HG02973 (cell line): ENCODE measurements around the gene ZNF385D.

Source experiments
- ATAC-seq: cut with Tn5 transposase; IDR thresholded peaks from one replicate; pipeline ENCODE4 v1.9.1; 2021; ENCODE audit warnings: moderate library complexity; ENCODE audit not compliant: unreplicated experiment

The ZNF385D gene

GRCh38 chr3:21618695-21619094 lies 132.3 kb downstream of the ZNF385D start:
- no peak for ATAC-seq

GRCh38 chr3:21613372-21614070 lies 137.5 kb downstream of the ZNF385D start:
- no peak for ATAC-seq

- no peak for ATAC-seq
Observed at GRCh38 chr3:21601178-21601577, 149.8 kb downstream of the ZNF385D start.

GRCh38 chr3:21599890-21600289 lies 151.1 kb downstream of the ZNF385D start:
- no peak for ATAC-seq

- ATAC-seq, result no peak
Observed at GRCh38 chr3:21592828-21593227, 158.2 kb downstream of the ZNF385D start.

- ATAC-seq, result no peak
Observed at GRCh38 chr3:21587894-21588293, 163.1 kb downstream of the ZNF385D start.

- no peak for ATAC-seq
Observed at GRCh38 chr3:21585216-21585740, 165.7 kb downstream of the ZNF385D start.

GRCh38 chr3:21573291-21573690 lies 177.7 kb downstream of the ZNF385D start:
- no peak for ATAC-seq

GRCh38 chr3:21564531-21564930 lies 186.5 kb downstream of the ZNF385D start:
- no peak for ATAC-seq

- no peak for ATAC-seq
Observed at GRCh38 chr3:21562243-21562642, 188.8 kb downstream of the ZNF385D start.

- no peak for ATAC-seq
Observed at GRCh38 chr3:21561472-21561871, 189.5 kb downstream of the ZNF385D start.

- ATAC-seq, result no peak
Observed at GRCh38 chr3:21551019-21551418, 200.0 kb downstream of the ZNF385D start.

- ATAC-seq, result no peak
Observed at GRCh38 chr3:21544076-21544462, 206.9 kb downstream of the ZNF385D start.

- no peak for ATAC-seq
Observed at GRCh38 chr3:21543380-21544075, 207.5 kb downstream of the ZNF385D start.

- no peak for ATAC-seq
Observed at GRCh38 chr3:21542656-21543379, 208.2 kb downstream of the ZNF385D start.

GRCh38 chr3:21540265-21540664 lies 210.7 kb downstream of the ZNF385D start:
- no peak for ATAC-seq

GRCh38 chr3:21534462-21534861 lies 216.5 kb downstream of the ZNF385D start:
- ATAC-seq, result no peak

GRCh38 chr3:21533002-21533401 lies 218.0 kb downstream of the ZNF385D start:
- no peak for ATAC-seq

- no peak for ATAC-seq
Observed at GRCh38 chr3:21531909-21532308, 219.1 kb downstream of the ZNF385D start.

- no peak for ATAC-seq
Observed at GRCh38 chr3:21528291-21528995, 222.6 kb downstream of the ZNF385D start.

- no peak for ATAC-seq
Observed at GRCh38 chr3:21526461-21526860, 224.5 kb downstream of the ZNF385D start.
